ENCODE results near the gene AASDH. TPM values are rescaled to one million over a fixed set of nuclear protein-coding genes. Genes with fewer than 3 reads are reported as not detected.

The AASDH gene
- polyA plus RNA-seq, 2 donors: 1.8 to 2.8 TPM

DNA sequence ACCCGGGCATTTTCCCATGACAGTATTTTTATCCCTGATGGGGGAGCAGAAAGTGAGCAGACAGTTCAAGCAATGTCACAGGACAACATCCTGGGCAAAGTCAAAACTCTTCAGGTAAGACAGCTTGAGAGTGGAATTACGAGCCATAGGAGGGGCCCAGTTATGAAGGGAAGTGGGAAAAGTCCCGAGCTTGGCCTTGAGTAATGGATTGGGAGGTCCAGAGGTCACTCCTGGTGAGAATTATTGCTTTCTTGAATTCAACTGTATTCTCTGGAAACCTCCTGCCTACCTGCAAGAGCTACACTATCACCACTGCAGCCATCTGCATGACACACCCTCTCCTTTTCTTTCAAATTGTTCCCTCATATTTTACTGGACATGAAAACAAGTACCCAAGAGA is 89.1 kb downstream of the AASDH start:
- H3K27me3 ChIP-seq (ENCODE audit: control insufficient read depth in 1 of 2, insufficient read depth in 2 of 2, low read length in 2 of 2): no peaks in the 10 kb centered on the region
- H3K27ac ChIP-seq (ENCODE audit: low read depth in 2 of 2, low read length in 1 of 2): no peak overlapping the region
- H3K36me3 ChIP-seq (ENCODE audit: control insufficient read depth in 2 of 2, insufficient read depth in 2 of 2, low read length in 1 of 2): no peaks in the 10 kb centered on the region
- no peaks in the 10 kb centered on the region for H3K9me3 ChIP-seq (ENCODE audit: control insufficient read depth in 2 of 2, insufficient read depth in 1 of 2, low read depth in 1 of 2, low read length in 1 of 2)
- 74 to 76% methylated on average over 3 of the region's 3 CpGs for WGBS, 2 donors
- no peak overlapping the region for H3K4me3 ChIP-seq (ENCODE audit: low read depth in 1 of 2, low read length in 2 of 2)
- no peaks in the 10 kb centered on the region for H3K4me1 ChIP-seq (ENCODE audit: control insufficient read depth in 2 of 2, insufficient read depth in 2 of 2, low read length in 1 of 2)

GRCh38 chr4:56297776-56298175 is 89.5 kb downstream of the AASDH start:
- H3K9me3 ChIP-seq (ENCODE audit: control insufficient read depth in 2 of 2, insufficient read depth in 1 of 2, low read depth in 1 of 2, low read length in 1 of 2): no peaks in the 10 kb centered on the region
- H3K27me3 ChIP-seq (ENCODE audit: control insufficient read depth in 1 of 2, insufficient read depth in 2 of 2, low read length in 2 of 2): no peaks in the 10 kb centered on the region
- H3K27ac ChIP-seq (ENCODE audit: low read depth in 2 of 2, low read length in 1 of 2): no peak overlapping the region
- 50 to 74% methylated on average over 2 of the region's 2 CpGs for WGBS, 2 donors
- no peak overlapping the region for H3K4me3 ChIP-seq (ENCODE audit: low read depth in 1 of 2, low read length in 2 of 2)
- H3K4me1 ChIP-seq (ENCODE audit: control insufficient read depth in 2 of 2, insufficient read depth in 2 of 2, low read length in 1 of 2): no peaks in the 10 kb centered on the region
- H3K36me3 ChIP-seq (ENCODE audit: control insufficient read depth in 2 of 2, insufficient read depth in 2 of 2, low read length in 1 of 2): no peaks in the 10 kb centered on the region

DNA sequence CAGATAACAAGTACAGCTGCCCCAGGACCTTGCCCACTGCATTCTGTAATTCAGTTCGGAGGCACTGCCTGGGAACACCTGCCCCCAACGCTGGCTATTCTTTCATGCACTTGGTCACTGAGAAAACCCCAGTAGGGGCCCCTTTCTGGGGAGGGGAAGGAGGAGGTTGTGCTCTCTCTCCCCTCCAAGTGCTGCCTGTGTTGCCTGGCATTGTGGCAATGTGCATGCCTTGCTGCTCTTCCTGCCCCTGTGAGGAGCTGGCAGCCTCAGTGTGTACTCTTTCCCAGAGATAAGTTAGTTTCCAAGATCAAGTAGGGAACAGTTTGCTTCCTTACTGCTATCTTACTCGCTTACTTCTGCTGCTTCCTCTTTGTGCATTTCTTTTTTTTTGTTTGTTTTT is 90.8 kb downstream of the AASDH start:
- Histone ChIP-seq H3K27ac (ENCODE audit: low read depth in 2 of 2, low read length in 1 of 2) (no peak overlapping the region), H3K4me1 (ENCODE audit: control insufficient read depth in 2 of 2, insufficient read depth in 2 of 2, low read length in 1 of 2) (no peaks in the 10 kb centered on the region), H3K4me3 (ENCODE audit: low read depth in 1 of 2, low read length in 2 of 2) (no peak overlapping the region), H3K36me3 (ENCODE audit: control insufficient read depth in 2 of 2, insufficient read depth in 2 of 2, low read length in 1 of 2) (no peaks in the 10 kb centered on the region), H3K9me3 (ENCODE audit: control insufficient read depth in 2 of 2, insufficient read depth in 1 of 2, low read depth in 1 of 2, low read length in 1 of 2) (peaks cover 0 to 2% of the 10 kb centered on the region in 2 donors), H3K27me3 (ENCODE audit: control insufficient read depth in 1 of 2, insufficient read depth in 2 of 2, low read length in 2 of 2) (no peaks in the 10 kb centered on the region)
- 52 to 66% methylated on average over 3 of the region's 3 CpGs for WGBS, 2 donors

GRCh38 chr4:56293121-56293520 is 94.2 kb downstream of the AASDH start:
- Histone ChIP-seq H3K4me3 (ENCODE audit: low read depth in 1 of 2, low read length in 2 of 2) (no peak overlapping the region), H3K9me3 (ENCODE audit: control insufficient read depth in 2 of 2, insufficient read depth in 1 of 2, low read depth in 1 of 2, low read length in 1 of 2) (peaks cover 0 to 2% of the 10 kb centered on the region in 2 donors), H3K4me1 (ENCODE audit: control insufficient read depth in 2 of 2, insufficient read depth in 2 of 2, low read length in 1 of 2) (no peaks in the 10 kb centered on the region), H3K27ac (ENCODE audit: low read depth in 2 of 2, low read length in 1 of 2) (no peak overlapping the region), H3K36me3 (ENCODE audit: control insufficient read depth in 2 of 2, insufficient read depth in 2 of 2, low read length in 1 of 2) (no peaks in the 10 kb centered on the region), H3K27me3 (ENCODE audit: control insufficient read depth in 1 of 2, insufficient read depth in 2 of 2, low read length in 2 of 2) (no peaks in the 10 kb centered on the region)

- H3K36me3 ChIP-seq (ENCODE audit: control insufficient read depth in 2 of 2, insufficient read depth in 2 of 2, low read length in 1 of 2): no peaks in the 10 kb centered on the region
- 45 to 51% methylated on average over 5 of the region's 5 CpGs for WGBS, 2 donors
- H3K9me3 ChIP-seq (ENCODE audit: control insufficient read depth in 2 of 2, insufficient read depth in 1 of 2, low read depth in 1 of 2, low read length in 1 of 2): peaks cover 0 to 2% of the 10 kb centered on the region in 2 donors
- H3K4me3 ChIP-seq (ENCODE audit: low read depth in 1 of 2, low read length in 2 of 2): no peak overlapping the region
- no peaks in the 10 kb centered on the region for H3K4me1 ChIP-seq (ENCODE audit: control insufficient read depth in 2 of 2, insufficient read depth in 2 of 2, low read length in 1 of 2)
- H3K27me3 ChIP-seq (ENCODE audit: control insufficient read depth in 1 of 2, insufficient read depth in 2 of 2, low read length in 2 of 2): no peaks in the 10 kb centered on the region
- no peak overlapping the region for H3K27ac ChIP-seq (ENCODE audit: low read depth in 2 of 2, low read length in 1 of 2)
Observed at GRCh38 chr4:56289934-56290333, 97.4 kb downstream of the AASDH start.

DNA sequence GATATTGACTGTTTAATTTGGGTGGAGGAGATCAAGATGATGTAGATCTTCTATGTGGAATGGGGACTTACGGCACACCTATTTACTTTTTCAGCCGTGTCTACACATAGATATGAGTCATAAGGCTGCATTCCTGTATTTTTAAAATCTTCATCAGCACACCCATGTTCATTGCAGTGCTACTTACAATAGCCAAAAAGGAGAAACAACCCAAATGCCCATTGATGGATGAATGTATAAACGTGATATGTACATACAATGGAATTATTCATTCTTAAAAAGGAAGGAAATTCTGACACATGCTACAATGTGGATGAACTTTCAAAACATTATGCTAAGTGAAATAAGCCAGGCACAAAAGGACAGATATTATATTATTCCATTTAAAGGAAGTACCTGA is 98.6 kb downstream of the AASDH start:
- Histone ChIP-seq H3K4me1 (ENCODE audit: control insufficient read depth in 2 of 2, insufficient read depth in 2 of 2, low read length in 1 of 2) (no peaks in the 10 kb centered on the region), H3K4me3 (ENCODE audit: low read depth in 1 of 2, low read length in 2 of 2) (no peak overlapping the region), H3K27me3 (ENCODE audit: control insufficient read depth in 1 of 2, insufficient read depth in 2 of 2, low read length in 2 of 2) (no peaks in the 10 kb centered on the region), H3K36me3 (ENCODE audit: control insufficient read depth in 2 of 2, insufficient read depth in 2 of 2, low read length in 1 of 2) (no peaks in the 10 kb centered on the region), H3K27ac (ENCODE audit: low read depth in 2 of 2, low read length in 1 of 2) (no peak overlapping the region), H3K9me3 (ENCODE audit: control insufficient read depth in 2 of 2, insufficient read depth in 1 of 2, low read depth in 1 of 2, low read length in 1 of 2) (peaks cover 0 to 2% of the 10 kb centered on the region in 2 donors)
- 57 to 60% methylated on average over 3 of the region's 3 CpGs for WGBS, 2 donors

Other genes starting within 250 kb of the AASDH start
- 1 to 10 TPM; 2.6 to 3.8 TPM for gene PPAT, start 48.1 kb upstream of the AASDH start, polyA plus RNA-seq
- gene PAICS, start 48.8 kb upstream of the AASDH start, polyA plus RNA-seq: 10 to 100 TPM; 46.0 to 62.7 TPM
- gene SRP72, start 80.1 kb upstream of the AASDH start, polyA plus RNA-seq: 10 to 100 TPM; 22.6 to 28.8 TPM
- under 1 TPM; 0.34 to 0.37 TPM for gene ARL9, start 118.3 kb upstream of the AASDH start, polyA plus RNA-seq